HG02798 (cell line): ENCODE data around the gene MS4A2.
"Not testable (repeated sequence)": the region's sequence is repeated elsewhere in the genome, so short reads cannot be mapped to it uniquely, and the experiment has no call there.

Experiments used
- ATAC-seq: cut with Tn5 transposase; IDR thresholded peaks from one replicate; pipeline ENCODE4 v1.9.1; 2021; ENCODE audit warnings: mild to moderate bottlenecking; ENCODE audit not compliant: unreplicated experiment, poor library complexity

The MS4A2 gene

GRCh38 chr11:60088364-60088763 is at the start of gene MS4A2:
MS4A2 (plus strand) TSS chr11:60088664; CDS start chr11:60088766, 102 bp downstream.
- ATAC-seq: no peak

- no peak for ATAC-seq
Measured at GRCh38 chr11:60040109-60040508, 48.4 kb upstream of the MS4A2 start, which contains the start of gene OOSP2. OOSP2 (plus strand) TSS chr11:60040409; CDS start chr11:60040460, 51 bp downstream.

- ATAC-seq: not testable (repeated sequence)
Measured at GRCh38 chr11:60050422-60050821, 38.0 kb upstream of the MS4A2 start.

- ATAC-seq: not testable (repeated sequence)
Measured at GRCh38 chr11:60050839-60051238, 37.6 kb upstream of the MS4A2 start.

GRCh38 chr11:60056349-60056969 is 32.0 kb upstream of the MS4A2 start, which contains the start of gene MS4A3:
MS4A3 (plus strand) TSS chr11:60056665; CDS start chr11:60061161, 4,496 bp downstream.
- ATAC-seq: no peak

GRCh38 chr11:60059052-60059451 is 29.4 kb upstream of the MS4A2 start:
- no peak for ATAC-seq

GRCh38 chr11:60059521-60060240 is 28.8 kb upstream of the MS4A2 start:
- no peak for ATAC-seq

- ATAC-seq: no peak
Measured at GRCh38 chr11:60064111-60064510, 24.4 kb upstream of the MS4A2 start.

- no peak for ATAC-seq
Measured at GRCh38 chr11:60065801-60066200, 22.7 kb upstream of the MS4A2 start.

GRCh38 chr11:60069450-60069849 is 19.0 kb upstream of the MS4A2 start:
- no peak for ATAC-seq

- not testable (repeated sequence) for ATAC-seq
Measured at GRCh38 chr11:60071644-60072043, 16.8 kb upstream of the MS4A2 start.

GRCh38 chr11:60077216-60077817 is 11.1 kb upstream of the MS4A2 start:
- no peak for ATAC-seq

GRCh38 chr11:60077981-60078380 is 10.5 kb upstream of the MS4A2 start:
- ATAC-seq: no peak

GRCh38 chr11:60078745-60079144 is 9.7 kb upstream of the MS4A2 start:
- ATAC-seq: no peak

- ATAC-seq: no peak
Measured at GRCh38 chr11:60080535-60080934, 7.9 kb upstream of the MS4A2 start.

GRCh38 chr11:60084631-60085273 is 3.7 kb upstream of the MS4A2 start:
- ATAC-seq: no peak

GRCh38 chr11:60085909-60086308 is 2.6 kb upstream of the MS4A2 start:
- no peak for ATAC-seq

GRCh38 chr11:60087239-60087638 is 1.2 kb upstream of the MS4A2 start:
- no peak for ATAC-seq

- ATAC-seq: no peak
Measured at GRCh38 chr11:60095477-60096120, 7.1 kb downstream of the MS4A2 start.

GRCh38 chr11:60097189-60097588 is 8.7 kb downstream of the MS4A2 start:
- ATAC-seq: no peak
